K562 (cell line): ENCODE measurements around the gene CNTN3. TPM values are rescaled to one million over a fixed set of nuclear protein-coding genes. Genes with fewer than 3 reads are reported as not detected.

Experiments used
- ATAC-seq: fragments of 200-7000 bp; cut with Tn5 transposase; 3 replicates; pipeline ENCODE4 v1.9.1; 2020; ENCODE audit warnings: moderate library complexity
- BruUV-seq: library from RNA; stranded (reverse); fragments of 400-500 nt; replicated peaks from 2 replicates; lab custom pipeline; 2021; lab: Mats Ljungman, UMichigan
- CTCF ChIA-PET: fragments of 300-600 bp; formaldehyde crosslinking; extraction: SDS; loops from one replicate; lab custom pipeline; 2021; ENCODE audit warnings: low intra/inter-chr PET ratio; lab: Yijun Ruan, JAX
- POLR2A ChIA-PET: fragments of 300-600, 350-650 bp; sonication (Branson Sonifier 250); formaldehyde crosslinking; extraction: SDS; loops from one replicate; lab custom pipeline; 2021; ENCODE audit warnings: antibody characterized with exemption, inconsistent platforms; lab: Yijun Ruan, JAX
- DNase-seq, 4 experiments: peaks; one replicate each; pipeline versions ENCODE4 v3.0.0 to v3.0.0-alpha.2; 2011 to 2018; ENCODE audit warnings: low spot score in 3 of 4, mixed read lengths in 3 of 4; ENCODE audit errors: extremely low read depth in 1 of 4
- FAIRE-seq: peaks from 2 replicates; lab custom pipeline; 2011; peaks lifted over from hg19 to GRCh38; lab: Jason Lieb, UNC
- H2AFZ ChIP-seq: 2 replicates; pipeline ENCODE4 v1.6.0; 2011; ENCODE audit warnings: low read depth, low read length, control low read depth, inconsistent platforms
- H3K27ac ChIP-seq: fragments of 200-600 bp; 3 replicates; pipeline ENCODE4 v1.8.0; 2011; ENCODE audit warnings: low read depth, mild to moderate bottlenecking, control low read depth, inconsistent platforms, low read length, moderate library complexity, mixed read lengths; ENCODE audit errors: extremely low read depth
- H3K27me3 ChIP-seq, 2 experiments: fragments of 300-600 bp in 1 of 2; 2 replicates in 1 of 2; 3 replicates in 1 of 2; pipeline versions ENCODE4 v1.6.0 to v1.8.0; 2011; ENCODE audit warnings: inconsistent platforms in 2 of 2, low read length in 2 of 2, mild to moderate bottlenecking in 1 of 2, mixed read lengths in 1 of 2, moderate library complexity in 1 of 2; ENCODE audit not compliant: control insufficient read depth in 2 of 2, insufficient read depth in 2 of 2
- H3K36me3 ChIP-seq: fragments of 300-600 bp; 3 replicates; pipeline ENCODE4 v1.8.0; 2011; ENCODE audit warnings: mild to moderate bottlenecking, low read length, inconsistent platforms; ENCODE audit not compliant: control insufficient read depth, insufficient read depth
- H3K4me1 ChIP-seq, 2 experiments: fragments of 200-600 bp in 1 of 2; replicated peaks in 1 of 2; 2 replicates in 1 of 2; 3 replicates in 1 of 2; pipeline versions ENCODE4 v1.5.1 to v1.8.0; 2011; ENCODE audit warnings: inconsistent platforms in 2 of 2, low read length in 2 of 2, mild to moderate bottlenecking in 1 of 2, mixed read lengths in 1 of 2, moderate library complexity in 1 of 2; ENCODE audit not compliant: control insufficient read depth in 2 of 2, insufficient read depth in 2 of 2
- H3K4me2 ChIP-seq: 2 replicates; pipeline ENCODE4 v1.6.1; 2011; ENCODE audit warnings: low read length, control low read depth, inconsistent platforms, mixed read lengths; ENCODE audit not compliant: insufficient read depth
- H3K4me3 ChIP-seq: fragments of 200-600 bp; sonication (generic), shearing (Covaris generic); 2 replicates; pipeline ENCODE4 v1.5.1; 2016; ENCODE audit warnings: control low read depth, inconsistent platforms
- H3K79me2 ChIP-seq: fragments of 200-600 bp; 3 replicates; pipeline ENCODE4 v1.8.0; 2011; ENCODE audit warnings: low read length, inconsistent platforms; ENCODE audit not compliant: control insufficient read depth, insufficient read depth
- H3K9ac ChIP-seq, 2 experiments: 2 replicates each; pipeline versions ENCODE4 v1.6.0 to v1.6.1; 2011; ENCODE audit warnings: low read depth in 2 of 2, low read length in 2 of 2, control low read depth in 1 of 2, inconsistent platforms in 1 of 2, mild to moderate bottlenecking in 1 of 2, mixed read lengths in 1 of 2; ENCODE audit not compliant: insufficient read depth in 1 of 2
- H3K9me1 ChIP-seq: one replicate; pipeline ENCODE4 v1.6.0; 2011; ENCODE audit warnings: inconsistent platforms, mild to moderate bottlenecking, low read length, moderate library complexity; ENCODE audit not compliant: control insufficient read depth, insufficient read depth
- H3K9me3 ChIP-seq: replicated peaks from 2 replicates; pipeline ENCODE4 v1.5.1; 2011; ENCODE audit warnings: low read depth, low read length, inconsistent platforms; ENCODE audit not compliant: control insufficient read depth, insufficient read depth
- H4K20me1 ChIP-seq: replicated peaks from 2 replicates; pipeline ENCODE4 v1.6.1; 2011; ENCODE audit warnings: low read length, inconsistent platforms, mixed read lengths; ENCODE audit not compliant: control insufficient read depth, insufficient read depth
- BRCA1 ChIP-seq, 2 experiments: fragments of 450-650 bp in 1 of 2; sonication (generic) in 1 of 2; formaldehyde crosslinking in 1 of 2; IDR thresholded peaks; 2 replicates each; pipeline versions ENCODE4 v1.5.0 to v1.6.1; 2017 to 2020; ENCODE audit warnings: mild to moderate bottlenecking in 1 of 2, missing genetic modification reagents in 1 of 2
- CREM ChIP-seq: IDR thresholded peaks from 2 replicates; pipeline ENCODE4 v1.6.1; 2014; ENCODE audit warnings: antibody characterized with exemption, low read depth
- DMBX1 ChIP-seq: fragments of 250-450 bp; sonication (Bioruptor Pico); IDR thresholded peaks from 2 replicates; pipeline ENCODE4 v1.8.0; 2022; ENCODE audit warnings: inconsistent platforms, mild to moderate bottlenecking, moderate library complexity, borderline replicate concordance
- ESRRA ChIP-seq: fragments of 450-650 bp; IDR thresholded peaks from 2 replicates; pipeline ENCODE4 v1.6.1; 2014; ENCODE audit warnings: low read depth, mild to moderate bottlenecking, moderate library complexity, borderline replicate concordance
- FOS ChIP-seq: IDR thresholded peaks from 3 replicates; pipeline ENCODE4 v1.6.1; 2011; ENCODE audit not compliant: insufficient read length; ENCODE audit errors: extremely low read depth
- NBN ChIP-seq: fragments of 450-650 bp; IDR thresholded peaks from 2 replicates; pipeline ENCODE4 v1.6.1; 2016; ENCODE audit warnings: low read depth, mild to moderate bottlenecking
- POLR2A ChIP-seq: fragments of 450-650 bp; conservative IDR thresholded peaks from 2 replicates; pipeline ENCODE4 v1.6.1; 2016
- SMAD2 ChIP-seq: fragments of 150-350 bp; IDR thresholded peaks from 2 replicates; pipeline ENCODE4 v1.6.1; 2014; ENCODE audit warnings: low read depth, mild to moderate bottlenecking, low read length
- SP1 ChIP-seq: sonication (generic); formaldehyde crosslinking; IDR thresholded peaks from 2 replicates; pipeline ENCODE4 v1.8.1; 2022; ENCODE audit warnings: mild to moderate bottlenecking, missing genetic modification reagents
- STAG1 ChIP-seq: sonication (generic); formaldehyde crosslinking; IDR thresholded peaks from 2 replicates; pipeline ENCODE4 v1.5.0; 2020; ENCODE audit warnings: missing genetic modification reagents, borderline replicate concordance
- TBL1XR1 ChIP-seq, 2 experiments: IDR thresholded peaks; 2 replicates each; pipeline ENCODE4 v1.6.1; 2012; ENCODE audit warnings: improper control_type of control experiment in 2 of 2, low read length in 2 of 2, mild to moderate bottlenecking in 1 of 2
- ZNF12 ChIP-seq: sonication (generic); formaldehyde crosslinking; IDR thresholded peaks from 2 replicates; pipeline ENCODE4 v1.4.0; 2020; ENCODE audit warnings: mild to moderate bottlenecking, missing genetic modification reagents
- ZNF24 ChIP-seq: fragments of 450-650 bp; IDR thresholded peaks from 2 replicates; pipeline ENCODE4 v1.6.1; 2016
- ZNF282 ChIP-seq: sonication (generic); formaldehyde crosslinking; IDR thresholded peaks from 2 replicates; pipeline ENCODE4 v1.8.1; 2023; ENCODE audit warnings: missing genetic modification reagents
- ZZZ3 ChIP-seq: fragments of 450-650 bp; IDR thresholded peaks from 2 replicates; pipeline ENCODE4 v1.6.1; 2016; ENCODE audit warnings: antibody characterized with exemption, mild to moderate bottlenecking, moderate library complexity
- in situ Hi-C: fragments of 300-500 bp; cut with MboI; formaldehyde crosslinking; loops from 4 replicates; pipeline ENCODE4 v1.15.0; 2018; ENCODE audit warnings: inconsistent platforms, mixed read lengths
- intact Hi-C: fragments of 100-400 bp; cut with micrococcal nuclease; formaldehyde crosslinking; loops from 2 replicates; pipeline ENCODE4 v1.14.2; 2022
- polyA plus RNA-seq, 8 experiments: library from polyadenylated mRNA; depleted of rRNA in 4 of 8; stranded (reverse) in 5 of 8; unstranded in 3 of 8; fragments of >200 nt; fragmentation: Nextera tagmentation in 2 of 8; fragmentation: Illumina TruSeq in 1 of 8; extraction: Ambion mirVana in 2 of 8; extraction: Trizol in 1 of 8; gene quantifications; 2 replicates each; pipeline versions ENCODE4 v1.2.1 to v1.2.3, GENCODE V29; 2011 to 2014; ENCODE audit warnings: inconsistent platforms in 1 of 8, missing spikeins in 1 of 8
- total RNA-seq, 7 experiments: library from RNA; depleted of rRNA in 6 of 7; stranded (reverse); fragments of >200 nt in 6 of 7; fragmentation: Illumina TruSeq in 2 of 7; extraction: Trizol in 2 of 7; gene quantifications; 2 replicates each; pipeline versions ENCODE4 v1.2.1 to v1.2.3, GENCODE V29; 2011 to 2021; ENCODE audit warnings: low replicate concordance in 1 of 7
- TF ChIP-seq, protein P1 (sequence below): IDR thresholded peaks from 3 replicates; pipeline ENCODE4 v1.6.1; 2011; ENCODE audit warnings: borderline replicate concordance, mild to moderate bottlenecking; ENCODE audit not compliant: insufficient read length, insufficient read depth

The CNTN3 gene
- total and polyA plus RNA-seq, 9 of the 15 experiments (the other 6 are each of a cell fraction or from before 2014, with no cell fraction given), result 0.01 to 0.07 (median 0.03) TPM; not detected in 3

DNA sequence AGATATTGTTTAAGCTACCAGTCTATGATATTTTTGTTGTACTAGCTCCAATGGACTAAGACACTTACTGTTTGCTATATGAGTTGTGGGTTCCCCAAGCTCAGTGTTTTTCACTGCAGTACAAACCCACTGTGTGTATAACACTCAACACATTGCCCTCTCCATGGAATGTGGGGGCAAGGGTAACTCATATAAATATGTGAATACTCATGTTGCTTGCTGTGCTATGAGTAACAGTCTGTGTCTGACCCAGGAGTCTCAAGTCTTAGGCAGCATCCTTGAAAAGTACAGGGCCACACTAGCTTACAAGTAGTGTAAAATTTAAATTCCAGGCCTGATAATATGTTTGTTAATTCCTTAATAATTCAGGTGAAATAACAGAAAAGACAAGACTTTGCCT is 22.5 kb upstream of the CNTN3 start:
- ATAC-seq, result no peak
- Histone ChIP-seq H3K27ac (no peak overlapping the region), H3K9me3 (no peaks in the 10 kb centered on the region)
- POLR2A ChIA-PET, result interaction anchor here (0.6 kb wide), 1 partner anchor 443 kb away, joined by 3 read pairs; no protein-coding TSS in a partner anchor
- intact Hi-C loops, result no loop called here
- TF ChIP-seq ZNF24 (no peak), ESRRA (no peak), ZNF282 (no peak), BRCA1 (IDR thresholded peaks at IDR 0.05) (no peak), BRCA1 (CRISPR knock-in tag; IDR thresholded peaks at IDR 0.05) (no peak), ZNF12 (CRISPR knock-in tag) (no peak), ZZZ3 (no peak), POLR2A (no peak), NBN (no peak), FOS (no peak), SMAD2 (no peak), STAG1 (CRISPR knock-in tag) (no peak), SP1 (CRISPR knock-in tag) (no peak), DMBX1 (CRISPR knock-in tag) (no peak), CREM (no peak), TBL1XR1 (IDR thresholded peaks at IDR 0.05; ENCODE audit: low read length in 2 of 2) (no peak)
- TF ChIP-seq, protein P1, sequence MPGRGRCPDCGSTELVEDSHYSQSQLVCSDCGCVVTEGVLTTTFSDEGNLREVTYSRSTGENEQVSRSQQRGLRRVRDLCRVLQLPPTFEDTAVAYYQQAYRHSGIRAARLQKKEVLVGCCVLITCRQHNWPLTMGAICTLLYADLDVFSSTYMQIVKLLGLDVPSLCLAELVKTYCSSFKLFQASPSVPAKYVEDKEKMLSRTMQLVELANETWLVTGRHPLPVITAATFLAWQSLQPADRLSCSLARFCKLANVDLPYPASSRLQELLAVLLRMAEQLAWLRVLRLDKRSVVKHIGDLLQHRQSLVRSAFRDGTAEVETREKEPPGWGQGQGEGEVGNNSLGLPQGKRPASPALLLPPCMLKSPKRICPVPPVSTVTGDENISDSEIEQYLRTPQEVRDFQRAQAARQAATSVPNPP, result no peak
- TF ChIP-seq, all 486 proteins: peak for 0
- no peak overlapping the region for H3K4me3 ChIP-seq
- no peaks in the 10 kb centered on the region for H4K20me1 ChIP-seq
- no peaks in the 10 kb centered on the region for H3K4me1 ChIP-seq
- no peaks in the 10 kb centered on the region for H3K27me3 ChIP-seq
- H3K36me3 ChIP-seq, result no peaks in the 10 kb centered on the region
- BruUV-seq, result no TSS peak
- no peak overlapping the region for H3K9ac ChIP-seq
- in situ Hi-C loops, result no loop called here
- H3K4me2 ChIP-seq, result no peak overlapping the region
- CTCF ChIA-PET, result no interaction called here
- FAIRE-seq (no peak), DNase-seq (no peak)
- H2AFZ ChIP-seq, result no peak overlapping the region
- H3K9me1 ChIP-seq, result no peaks in the 10 kb centered on the region
- no peaks in the 10 kb centered on the region for H3K79me2 ChIP-seq
